GM10266 (cell line): Measurements from ENCODE around the gene TBC1D17.
A peak's percentile ranks its signal among the peaks of the same experiment; 100 is the strongest.

Experiments used
- DNase-seq: peaks from one replicate; pipeline ENCODE4 v3.0.0; 2012; ENCODE audit errors: extremely low spot score
- TF ChIP-seq, protein P1 (sequence below): IDR thresholded peaks from 2 replicates; pipeline ENCODE4 v1.5.1; 2012; ENCODE audit warnings: mild to moderate bottlenecking, low read depth; ENCODE audit not compliant: control insufficient read depth, insufficient read depth; ENCODE audit errors: missing control alignments

TBC1D17 gene

DNA sequence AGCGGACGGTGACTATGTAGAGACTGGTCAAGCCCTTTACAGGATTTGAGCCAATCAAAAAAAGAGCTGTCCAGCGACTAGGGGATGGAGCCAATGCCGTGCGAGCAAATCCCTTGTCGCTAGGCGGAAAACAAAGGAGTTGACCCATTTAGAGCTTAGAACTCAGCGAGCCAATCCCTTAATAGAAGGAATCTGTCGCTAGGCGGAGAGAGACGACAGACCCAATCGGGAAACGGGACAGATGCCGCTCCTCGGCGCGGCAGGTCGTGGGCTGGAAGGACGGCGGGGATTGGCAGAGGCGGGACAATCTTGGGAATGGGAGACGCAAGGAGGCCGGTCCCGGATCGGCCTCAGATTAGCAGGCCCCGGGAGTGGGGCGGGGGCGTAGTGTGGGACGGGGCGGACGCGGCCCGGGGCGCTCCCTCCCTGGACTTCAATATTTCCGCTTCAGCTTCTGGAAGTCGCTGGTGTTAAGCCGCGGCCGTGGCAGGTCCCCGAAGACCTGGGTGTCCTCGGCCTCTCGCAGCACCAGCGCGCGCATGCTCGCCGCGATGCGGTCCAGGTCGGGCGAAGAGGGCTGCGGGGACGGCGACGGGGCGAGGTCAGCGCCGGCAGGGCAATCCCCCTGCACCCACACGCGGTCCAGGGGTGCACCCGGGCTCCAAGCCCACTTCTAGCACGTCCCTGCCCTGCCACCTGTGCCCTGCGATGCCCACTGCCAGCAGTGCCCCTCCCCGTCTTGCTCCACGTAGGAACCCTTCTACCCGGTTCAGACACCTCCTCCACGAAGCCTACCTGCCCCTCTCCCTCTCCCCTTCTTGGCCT is 7.8 kb upstream of the TBC1D17 start:
- TF ChIP-seq, protein P1, sequence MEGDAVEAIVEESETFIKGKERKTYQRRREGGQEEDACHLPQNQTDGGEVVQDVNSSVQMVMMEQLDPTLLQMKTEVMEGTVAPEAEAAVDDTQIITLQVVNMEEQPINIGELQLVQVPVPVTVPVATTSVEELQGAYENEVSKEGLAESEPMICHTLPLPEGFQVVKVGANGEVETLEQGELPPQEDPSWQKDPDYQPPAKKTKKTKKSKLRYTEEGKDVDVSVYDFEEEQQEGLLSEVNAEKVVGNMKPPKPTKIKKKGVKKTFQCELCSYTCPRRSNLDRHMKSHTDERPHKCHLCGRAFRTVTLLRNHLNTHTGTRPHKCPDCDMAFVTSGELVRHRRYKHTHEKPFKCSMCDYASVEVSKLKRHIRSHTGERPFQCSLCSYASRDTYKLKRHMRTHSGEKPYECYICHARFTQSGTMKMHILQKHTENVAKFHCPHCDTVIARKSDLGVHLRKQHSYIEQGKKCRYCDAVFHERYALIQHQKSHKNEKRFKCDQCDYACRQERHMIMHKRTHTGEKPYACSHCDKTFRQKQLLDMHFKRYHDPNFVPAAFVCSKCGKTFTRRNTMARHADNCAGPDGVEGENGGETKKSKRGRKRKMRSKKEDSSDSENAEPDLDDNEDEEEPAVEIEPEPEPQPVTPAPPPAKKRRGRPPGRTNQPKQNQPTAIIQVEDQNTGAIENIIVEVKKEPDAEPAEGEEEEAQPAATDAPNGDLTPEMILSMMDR, result no peak
- DNase-seq, result peak; percentile 93

GRCh38 chr19:49870309-49870901 is 7.1 kb upstream of the TBC1D17 start:
- TF ChIP-seq, protein P1, result no peak
- no peak for DNase-seq

GRCh38 chr19:49871349-49871985 is 6.0 kb upstream of the TBC1D17 start:
- TF ChIP-seq, protein P1, result no peak
- no peak for DNase-seq

- TF ChIP-seq, protein P1, result no peak
- DNase-seq, result no peak
Measured at GRCh38 chr19:49872245-49873128, 5.0 kb upstream of the TBC1D17 start.

- no peak for DNase-seq
- TF ChIP-seq, protein P1, result no peak
Measured at GRCh38 chr19:49873129-49873521, 4.4 kb upstream of the TBC1D17 start.

DNA sequence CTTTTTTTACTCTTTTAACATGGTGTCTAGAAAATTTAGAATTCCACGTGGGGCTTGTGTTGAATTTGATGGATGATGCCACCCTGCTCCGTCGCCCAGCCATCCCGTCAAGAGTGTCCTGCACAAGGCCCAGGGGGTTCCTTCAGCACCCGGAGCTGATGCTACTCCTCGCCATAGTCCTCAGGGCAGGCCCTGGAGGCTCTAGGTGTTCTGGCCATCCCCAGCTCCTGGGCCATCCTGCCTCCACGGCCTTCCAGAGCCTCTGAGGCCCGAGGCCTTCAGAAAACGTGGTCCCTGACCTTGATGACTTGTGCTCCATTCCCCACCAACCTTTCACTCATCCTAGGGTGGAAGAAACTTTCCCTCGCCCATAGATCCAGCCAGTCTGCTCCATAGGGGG is 3.7 kb upstream of the TBC1D17 start:
- DNase-seq, result no peak
- TF ChIP-seq, protein P1, result no peak
